ENCODE results near the gene CSPG4. TPM values are rescaled to one million over a fixed set of nuclear protein-coding genes. Genes with fewer than 3 reads are reported as not detected.

Gene CSPG4
- total and polyA plus RNA-seq, 10 of the 15 experiments (the other 5 are each of a cell fraction or from before 2014, with no cell fraction given): 0.02 to 2.2 (median 0.76) TPM

- intact Hi-C loops (cut with micrococcal nuclease; ENCODE audit: unreplicated experiment): loop anchor here (1.0 to 10.0 kb wide), 5 partner anchors 15 to 705 kb away; partner anchors contain the start of genes COX5A, MAN2C1 and SNUPN
- Histone ChIP-seq H3K36me3 (ENCODE audit: control insufficient read depth in 2 of 2, insufficient read depth in 2 of 2, low read length in 1 of 2) (no peaks in the 10 kb centered on the region; a peak in 1 of 4 replicates), H3K4me1 (ENCODE audit: control insufficient read depth, insufficient read depth, low read length) (no peaks in the 10 kb centered on the region), H3K4me2 (ENCODE audit: control insufficient read depth, insufficient read depth) (peak within 1 kb of the TSS; percentile 98), H4K20me1 (ENCODE audit: control insufficient read depth, insufficient read depth) (peaks cover 2% of the 10 kb centered on the region; the same call in 1 of the 2 replicates), H3K4me3 (peak within 1 kb of the TSS; percentile 76), H2AFZ (ENCODE audit: control insufficient read depth, low read depth, low read length) (peak within 1 kb of the TSS; percentile 88), H3K79me2 (ENCODE audit: control insufficient read depth, insufficient read depth, low read length) (peaks cover 32% of the 10 kb centered on the region), H3K27me3 (replicated peaks in 1 of 2; ENCODE audit: control insufficient read depth in 2 of 2, insufficient read depth in 2 of 2, low read length in 1 of 2) (no peaks in the 10 kb centered on the region), H3K27ac (ENCODE audit: control insufficient read depth, insufficient read depth) (peak within 1 kb of the TSS; percentile 75), H3K9ac (ENCODE audit: control insufficient read depth, insufficient read depth, low read length) (peak within 1 kb of the TSS; percentile 89), H3K9me3 (replicated peaks; ENCODE audit: control insufficient read depth, insufficient read depth, low read length) (no peaks in the 10 kb centered on the region)
- ChIA-PET POLR2A (interaction anchor here (0.7 to 5.0 kb wide), 13 partner anchors 8 to 616 kb away, joined by 3 to 110 read pairs (median 4); partner anchors contain the start of genes MAN2C1, PTPN9, SIN3A and SNUPN), CTCF (interaction anchor here (0.7 to 5.5 kb wide), 21 partner anchors 8 to 276 kb away, joined by 3 to 86 read pairs (median 4); partner anchors contain the start of genes MAN2C1, SIN3A, SNUPN and SNX33), RAD21 (ENCODE audit: unreplicated experiment) (interaction anchor here (0.5 to 5.1 kb wide), 15 partner anchors 10 to 271 kb away, joined by 3 to 69 read pairs (median 4); partner anchors contain the start of genes MAN2C1, SIN3A and SNUPN), SMC1A (ENCODE audit: uncharacterized antibody, unreplicated experiment) (interaction anchor here (0.7 to 3.9 kb wide), 14 partner anchors 10 to 272 kb away, joined by 3 to 27 read pairs (median 4); partner anchors contain the start of genes MAN2C1, SIN3A and SNUPN)
- ATAC-seq (peak; percentile 95), FAIRE-seq (peak; percentile 95), DNase-seq (ENCODE audit: low read depth, low spot score) (peak; percentile 95)
- under 1% methylated on average over 83 of the region's 83 CpGs for WGBS (ENCODE audit: insufficient coverage, insufficient replicate concordance, low lambda C conversion rate, missing lambda C conversion rate)
- BruUV-seq (replicated peaks): no TSS peak
- in situ Hi-C loops (cut with MboI): no loop called here
- TF ChIP-seq SREBF1 (IDR thresholded peaks at IDR 0.05; ENCODE audit: low read length) (no peak), NR2C2 (IDR thresholded peaks at IDR 0.05; ENCODE audit: borderline replicate concordance, control insufficient read depth, insufficient read length, low read depth) (no peak), MXI1 (IDR thresholded peaks at IDR 0.05; ENCODE audit: low read depth, low read length) (peak; percentile 75), RAD51 (IDR thresholded peaks at IDR 0.05) (peak; percentile 22; the same call in 1 of the 2 replicates), USF2 (IDR thresholded peaks at IDR 0.05; ENCODE audit: borderline replicate concordance, low read depth, low read length) (no peak; the same call in 1 of the 2 replicates), FOXK2 (IDR thresholded peaks at IDR 0.05) (no peak), ZBTB4 (CRISPR knock-in tag; IDR thresholded peaks at IDR 0.05) (no peak), IRF3 (IDR thresholded peaks at IDR 0.05) (peak; percentile 61; the same call in 1 of the 2 replicates), ZNF687 (IDR thresholded peaks at IDR 0.05) (peak; percentile 91; the same call in 1 of the 2 replicates), USF1 (IDR thresholded peaks at IDR 0.05; ENCODE audit: borderline replicate concordance, extremely low read length, insufficient read depth, low read depth, low read length) (peak; percentile 49)
These were observed 72.8 kb downstream of the CSPG4 start, which contains the start of gene IMP3 for GRCh38 chr15:75639709-75640482. Gene IMP3, minus strand, starts transcription at chr15:75640224. Its CDS starts 56 bp downstream, at chr15:75640168.
